AG09309 (cell line): Measurements from ENCODE around the gene GRIK4.

ENCODE experiments used
- DNase-seq: peaks from one replicate; pipeline ENCODE4 v3.0.0-alpha.2; 2010; ENCODE audit warnings: low read depth
- H3K4me3 ChIP-seq: 2 replicates; pipeline ENCODE4 v1.5.1; 2011; ENCODE audit warnings: mild to moderate bottlenecking, low read depth, low read length, moderate library complexity; ENCODE audit not compliant: control insufficient read depth
- TF ChIP-seq, protein P1 (sequence below): IDR thresholded peaks from 2 replicates; pipeline ENCODE4 v1.5.1; 2011; ENCODE audit warnings: mild to moderate bottlenecking, low read depth, low read length, inconsistent platforms; ENCODE audit not compliant: insufficient read depth, control insufficient read depth; ENCODE audit errors: missing control alignments

The GRIK4 gene

DNA sequence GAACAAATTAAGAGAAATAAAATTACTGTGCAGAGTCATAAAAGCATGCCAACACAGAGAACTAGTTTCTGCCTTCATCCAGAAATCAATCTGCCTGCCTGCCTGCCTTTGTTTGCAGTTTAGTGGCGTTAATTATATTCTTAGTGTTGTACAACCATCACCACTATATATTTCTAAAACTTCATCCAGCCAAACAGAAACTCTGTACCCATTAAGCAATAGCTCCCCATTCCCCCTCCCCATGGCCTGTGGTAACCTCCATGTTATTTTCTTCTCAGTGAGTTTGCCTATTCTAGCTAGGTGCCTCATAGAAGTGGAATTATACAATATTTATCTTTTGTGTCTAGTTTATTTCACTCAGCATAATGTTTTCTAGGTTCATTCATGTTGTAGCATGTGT, 329.1 kb downstream of the GRIK4 start:
- no peak overlapping the region for H3K4me3 ChIP-seq
- TF ChIP-seq, protein P1, sequence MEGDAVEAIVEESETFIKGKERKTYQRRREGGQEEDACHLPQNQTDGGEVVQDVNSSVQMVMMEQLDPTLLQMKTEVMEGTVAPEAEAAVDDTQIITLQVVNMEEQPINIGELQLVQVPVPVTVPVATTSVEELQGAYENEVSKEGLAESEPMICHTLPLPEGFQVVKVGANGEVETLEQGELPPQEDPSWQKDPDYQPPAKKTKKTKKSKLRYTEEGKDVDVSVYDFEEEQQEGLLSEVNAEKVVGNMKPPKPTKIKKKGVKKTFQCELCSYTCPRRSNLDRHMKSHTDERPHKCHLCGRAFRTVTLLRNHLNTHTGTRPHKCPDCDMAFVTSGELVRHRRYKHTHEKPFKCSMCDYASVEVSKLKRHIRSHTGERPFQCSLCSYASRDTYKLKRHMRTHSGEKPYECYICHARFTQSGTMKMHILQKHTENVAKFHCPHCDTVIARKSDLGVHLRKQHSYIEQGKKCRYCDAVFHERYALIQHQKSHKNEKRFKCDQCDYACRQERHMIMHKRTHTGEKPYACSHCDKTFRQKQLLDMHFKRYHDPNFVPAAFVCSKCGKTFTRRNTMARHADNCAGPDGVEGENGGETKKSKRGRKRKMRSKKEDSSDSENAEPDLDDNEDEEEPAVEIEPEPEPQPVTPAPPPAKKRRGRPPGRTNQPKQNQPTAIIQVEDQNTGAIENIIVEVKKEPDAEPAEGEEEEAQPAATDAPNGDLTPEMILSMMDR, result no peak
- DNase-seq, result no peak

DNA sequence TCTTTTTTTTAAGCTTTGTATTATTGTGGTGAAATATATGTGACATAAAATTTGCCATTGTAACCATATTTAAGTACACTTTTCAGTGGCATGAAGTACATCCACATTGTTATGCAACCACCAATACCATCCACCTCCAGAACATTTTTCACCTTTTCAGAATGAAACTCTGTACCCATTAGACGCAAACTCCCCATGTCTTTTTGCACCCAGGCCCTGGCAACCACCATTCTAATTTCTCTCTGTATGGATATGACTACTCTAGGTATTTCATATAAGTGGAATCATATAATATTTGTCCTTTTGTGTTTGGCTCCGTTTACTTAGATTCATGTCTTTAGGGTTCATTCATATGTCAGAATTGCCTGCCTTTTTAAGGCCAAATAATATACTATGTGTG, 329.5 kb downstream of the GRIK4 start:
- H3K4me3 ChIP-seq, result no peak overlapping the region
- no peak for DNase-seq
- TF ChIP-seq, protein P1, result no peak

DNA sequence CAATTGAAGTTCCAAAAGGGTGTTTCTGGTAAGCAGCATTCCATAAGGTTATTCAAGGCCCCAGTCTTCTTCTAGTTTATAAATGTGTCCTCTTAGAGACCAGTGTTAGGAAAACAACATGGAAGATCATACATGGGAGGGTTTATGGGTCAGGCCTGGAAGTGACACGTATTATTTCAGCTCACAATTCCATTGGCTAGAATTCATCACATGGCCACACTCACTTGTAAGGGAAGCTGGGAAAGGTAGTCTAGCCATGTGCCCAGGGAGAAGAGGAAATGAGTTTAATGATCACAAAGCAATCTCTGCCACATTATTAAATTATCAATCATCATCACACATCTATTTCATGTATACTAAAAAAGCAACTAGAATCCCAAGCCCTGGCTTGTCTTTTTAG, 330.6 kb downstream of the GRIK4 start:
- TF ChIP-seq, protein P1, result no peak
- no peak overlapping the region for H3K4me3 ChIP-seq
- no peak for DNase-seq

DNA sequence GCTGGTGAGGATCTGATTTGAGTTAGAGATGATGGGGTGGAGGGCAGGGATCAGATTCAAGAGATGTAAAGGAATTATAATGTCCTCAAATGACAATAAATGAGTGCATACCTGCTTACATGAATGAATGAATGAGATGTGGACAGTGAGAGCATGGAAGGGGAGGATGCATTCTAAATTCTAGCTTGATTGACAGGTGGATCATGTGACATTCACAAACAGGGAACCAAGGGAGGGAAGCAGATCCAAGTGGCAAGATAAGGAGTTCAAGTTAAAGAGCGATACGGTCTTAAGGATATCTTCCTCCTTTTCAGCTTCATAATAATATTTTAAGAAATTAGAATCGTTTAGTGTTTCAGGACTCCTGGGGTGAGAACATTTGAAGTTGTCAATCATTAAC, 341.9 kb downstream of the GRIK4 start:
- no peak for DNase-seq
- H3K4me3 ChIP-seq, result no peak overlapping the region
- TF ChIP-seq, protein P1, result no peak

DNA sequence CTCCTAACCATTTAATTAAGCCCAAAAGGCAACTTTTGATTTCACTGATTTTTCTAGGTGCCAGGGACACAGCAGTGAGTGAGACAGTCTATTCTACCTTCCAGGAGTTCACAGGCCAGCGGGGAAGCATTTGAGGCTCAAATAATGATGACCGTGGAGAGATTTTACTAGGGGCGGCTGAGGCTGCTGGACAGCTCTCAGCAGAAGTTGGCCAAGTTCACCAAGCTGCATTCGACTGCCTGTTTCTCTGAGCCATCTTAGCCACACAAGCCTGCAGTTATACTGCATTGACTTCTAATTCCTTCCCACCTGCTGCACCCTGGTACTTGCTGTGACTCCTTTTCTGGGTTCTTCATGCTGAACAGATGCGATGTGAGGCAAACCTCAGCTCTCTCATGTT, 343.4 kb downstream of the GRIK4 start:
- H3K4me3 ChIP-seq, result no peak overlapping the region
- TF ChIP-seq, protein P1, result no peak
- no peak for DNase-seq

DNA sequence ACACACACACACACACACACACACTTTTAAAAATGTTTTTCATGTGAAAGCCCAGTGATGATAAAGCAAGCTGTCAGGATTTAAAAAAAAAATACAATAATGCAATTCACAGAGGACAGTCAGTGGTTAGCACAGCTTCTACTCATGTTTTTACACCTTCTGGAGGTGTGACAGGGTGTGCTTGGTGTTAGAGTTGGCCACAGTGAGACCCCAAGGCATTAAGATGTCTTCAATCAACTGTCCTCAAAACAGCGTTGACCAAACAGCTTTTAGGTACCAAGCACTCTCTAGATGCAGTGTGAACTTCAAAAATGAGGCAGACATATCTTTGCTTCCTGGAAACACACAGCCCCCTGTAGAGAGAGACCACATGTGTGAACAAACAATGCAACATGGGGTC, 346.0 kb downstream of the GRIK4 start:
- TF ChIP-seq, protein P1, result no peak
- DNase-seq, result no peak
- no peak overlapping the region for H3K4me3 ChIP-seq

DNA sequence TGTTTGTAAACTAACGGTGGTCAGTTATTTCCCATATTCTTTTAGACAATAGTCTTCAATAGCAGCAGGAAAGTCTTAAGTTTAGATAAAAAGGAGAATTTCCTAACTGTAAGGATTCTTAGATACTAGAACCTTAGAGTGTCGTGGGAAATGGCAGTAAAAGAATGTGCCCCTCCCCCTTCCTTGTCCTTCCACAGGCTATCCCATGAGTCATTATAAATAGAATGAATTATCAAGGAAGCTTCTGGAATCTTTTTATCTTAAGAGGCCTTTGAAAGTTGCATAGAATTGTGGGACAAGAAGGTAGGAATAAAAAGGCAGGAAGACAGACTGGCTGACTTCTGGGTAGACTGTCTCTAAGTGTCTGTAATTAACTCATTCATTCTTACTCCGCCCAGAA, 347.2 kb downstream of the GRIK4 start:
- TF ChIP-seq, protein P1, result no peak
- no peak overlapping the region for H3K4me3 ChIP-seq
- no peak for DNase-seq
